Activated B cell treated with CpG ODN at 0.5 μM for 24 hours (primary cell): ENCODE data around the gene NUMB. TPM values are rescaled to one million over a fixed set of nuclear protein-coding genes. Genes with fewer than 3 reads are reported as not detected.

Experiments used
- ATAC-seq: fragments of 200-7000 bp; cut with Tn5 transposase; one replicate; pipeline ENCODE4 v1.10.0; 2021; ENCODE audit warnings: low read depth, mild to moderate bottlenecking, moderate library complexity
- CTCF ChIA-PET: fragments of 350-600 bp; sonication (Branson Sonifier 250); formaldehyde crosslinking; loops from one replicate; lab custom pipeline; 2021; ENCODE audit warnings: antibody characterized with exemption; lab: Charles Lee
- POLR2A ChIA-PET: fragments of 350-600 bp; sonication (Branson Sonifier 250); formaldehyde crosslinking; loops from one replicate; lab custom pipeline; 2021; ENCODE audit warnings: antibody characterized with exemption; lab: Charles Lee
- DNase-seq: peaks from one replicate; pipeline ENCODE4 v3.0.0; 2022
- H3K27ac Mint-ChIP-seq: one replicate; pipeline ENCODE4 v1.8.0; 2020; ENCODE audit warnings: mixed read lengths
- H3K27me3 Mint-ChIP-seq: one replicate; pipeline ENCODE4 v1.8.0; 2021; ENCODE audit warnings: mixed read lengths
- H3K36me3 Mint-ChIP-seq: one replicate; pipeline ENCODE4 v1.8.0; 2021; ENCODE audit warnings: low read depth, mixed read lengths
- H3K4me1 Mint-ChIP-seq: one replicate; pipeline ENCODE4 v1.8.0; 2021; ENCODE audit warnings: mixed read lengths
- H3K4me3 Mint-ChIP-seq: one replicate; pipeline ENCODE4 v1.8.0; 2020; ENCODE audit warnings: mild to moderate bottlenecking, mixed read lengths
- H3K9me3 Mint-ChIP-seq: one replicate; pipeline ENCODE4 v1.8.0; 2020; ENCODE audit warnings: mixed read lengths
- intact Hi-C: fragments of 100-400 bp; cut with micrococcal nuclease; formaldehyde crosslinking; loops from one replicate; pipeline ENCODE4 v1.15.1; 2024
- total RNA-seq: library from RNA; stranded (reverse); gene quantifications from 2 replicates; pipeline ENCODE4 v1.2.3, GENCODE V29; 2022
- TF ChIP-seq, protein P1 (sequence below): fragments of 200-600 bp; IDR thresholded peaks from one replicate; pipeline ENCODE4 v1.8.0; 2022; ENCODE audit warnings: antibody characterized with exemption, mild to moderate bottlenecking

Gene NUMB
- total RNA-seq, 1 donor from 2014 or later, result 71.4 TPM

DNA sequence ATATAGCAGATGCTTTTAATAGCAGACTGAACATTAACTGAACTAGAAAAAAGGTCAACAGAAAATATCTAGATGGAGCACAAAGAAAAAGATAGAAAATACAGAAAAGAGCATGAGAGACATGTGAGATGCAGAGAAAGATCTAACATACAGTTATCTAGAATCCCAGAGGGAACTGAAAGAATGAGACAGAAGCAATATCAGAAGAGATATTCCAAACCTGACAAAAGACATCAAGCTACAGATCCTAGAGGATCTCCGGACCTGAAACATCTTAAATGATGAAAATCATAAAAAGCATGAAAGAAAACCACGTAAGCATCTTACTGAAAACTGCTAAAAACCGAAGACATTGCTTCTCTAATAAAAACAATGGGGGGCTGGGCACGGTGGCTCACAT is 75.0 kb downstream of the NUMB start:
- Mint-ChIP-seq H3K4me3 (no peak overlapping the region), H3K4me1 (peaks cover 45% of the 10 kb centered on the region), H3K27ac (no peak overlapping the region), H3K9me3 (peaks cover 9% of the 10 kb centered on the region), H3K27me3 (no peaks in the 10 kb centered on the region), H3K36me3 (peaks cover 17% of the 10 kb centered on the region)
- intact Hi-C loops, result no loop called here
- DNase-seq, result no peak
- no peak for ATAC-seq
- CTCF ChIA-PET, result no interaction called here
- TF ChIP-seq, protein P1, sequence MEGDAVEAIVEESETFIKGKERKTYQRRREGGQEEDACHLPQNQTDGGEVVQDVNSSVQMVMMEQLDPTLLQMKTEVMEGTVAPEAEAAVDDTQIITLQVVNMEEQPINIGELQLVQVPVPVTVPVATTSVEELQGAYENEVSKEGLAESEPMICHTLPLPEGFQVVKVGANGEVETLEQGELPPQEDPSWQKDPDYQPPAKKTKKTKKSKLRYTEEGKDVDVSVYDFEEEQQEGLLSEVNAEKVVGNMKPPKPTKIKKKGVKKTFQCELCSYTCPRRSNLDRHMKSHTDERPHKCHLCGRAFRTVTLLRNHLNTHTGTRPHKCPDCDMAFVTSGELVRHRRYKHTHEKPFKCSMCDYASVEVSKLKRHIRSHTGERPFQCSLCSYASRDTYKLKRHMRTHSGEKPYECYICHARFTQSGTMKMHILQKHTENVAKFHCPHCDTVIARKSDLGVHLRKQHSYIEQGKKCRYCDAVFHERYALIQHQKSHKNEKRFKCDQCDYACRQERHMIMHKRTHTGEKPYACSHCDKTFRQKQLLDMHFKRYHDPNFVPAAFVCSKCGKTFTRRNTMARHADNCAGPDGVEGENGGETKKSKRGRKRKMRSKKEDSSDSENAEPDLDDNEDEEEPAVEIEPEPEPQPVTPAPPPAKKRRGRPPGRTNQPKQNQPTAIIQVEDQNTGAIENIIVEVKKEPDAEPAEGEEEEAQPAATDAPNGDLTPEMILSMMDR, result no peak
- POLR2A ChIA-PET, result no interaction called here

GRCh38 chr14:73381380-73382013 is 76.8 kb downstream of the NUMB start:
- CTCF ChIA-PET, result interaction anchor here (1.4 kb wide), 1 partner anchor 86 kb away, joined by 4 read pairs; no protein-coding TSS in a partner anchor

DNA sequence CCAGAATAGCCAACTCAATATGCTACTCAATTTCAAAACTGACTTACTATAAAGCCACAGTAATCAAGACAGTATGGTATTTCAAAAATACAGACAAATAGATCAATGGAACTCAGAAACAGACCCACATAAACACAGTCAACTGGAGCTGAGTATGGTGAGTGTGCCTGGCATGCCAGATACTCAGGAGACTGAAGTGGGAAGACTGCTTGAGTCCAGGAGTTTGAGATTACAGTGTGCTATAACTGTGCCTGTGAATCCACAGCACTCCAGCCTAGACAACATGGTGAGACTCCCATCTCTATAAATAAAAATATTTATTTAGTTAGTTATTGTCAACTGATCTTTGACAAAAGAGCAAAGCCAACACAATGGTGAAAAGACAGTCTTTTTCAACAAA is 81.8 kb downstream of the NUMB start:
- no peak overlapping the region for H3K27ac Mint-ChIP-seq
- ChIA-PET POLR2A (interaction anchor here (0.8 kb wide), 1 partner anchor 28 kb away, joined by 3 read pairs; no protein-coding TSS in a partner anchor), CTCF (no interaction called here)
- peaks cover 30% of the 10 kb centered on the region for H3K4me1 Mint-ChIP-seq
- intact Hi-C loops, result no loop called here
- peaks cover 15% of the 10 kb centered on the region for H3K36me3 Mint-ChIP-seq
- H3K4me3 Mint-ChIP-seq, result no peak overlapping the region
- ATAC-seq, result no peak
- TF ChIP-seq, protein P1, result no peak
- DNase-seq, result no peak
- H3K9me3 Mint-ChIP-seq, result no peaks in the 10 kb centered on the region
- no peaks in the 10 kb centered on the region for H3K27me3 Mint-ChIP-seq

More at GRCh38 chr14:73381380-73382013, 76.8 kb downstream of the NUMB start:
- Mint-ChIP-seq H3K27ac (no peak overlapping the region), H3K27me3 (no peaks in the 10 kb centered on the region), H3K36me3 (peaks cover 20% of the 10 kb centered on the region), H3K9me3 (peaks cover 9% of the 10 kb centered on the region), H3K4me3 (no peak overlapping the region), H3K4me1 (peaks cover 34% of the 10 kb centered on the region)
- DNase-seq (no peak), ATAC-seq (peak; percentile 37)
- TF ChIP-seq, protein P1, result no peak
- intact Hi-C loops, result no loop called here
- POLR2A ChIA-PET, result interaction anchor here (0.5 to 0.6 kb wide), 2 partner anchors 244 to 379 kb away, joined by 3 read pairs; a partner anchor contains a TSS

DNA sequence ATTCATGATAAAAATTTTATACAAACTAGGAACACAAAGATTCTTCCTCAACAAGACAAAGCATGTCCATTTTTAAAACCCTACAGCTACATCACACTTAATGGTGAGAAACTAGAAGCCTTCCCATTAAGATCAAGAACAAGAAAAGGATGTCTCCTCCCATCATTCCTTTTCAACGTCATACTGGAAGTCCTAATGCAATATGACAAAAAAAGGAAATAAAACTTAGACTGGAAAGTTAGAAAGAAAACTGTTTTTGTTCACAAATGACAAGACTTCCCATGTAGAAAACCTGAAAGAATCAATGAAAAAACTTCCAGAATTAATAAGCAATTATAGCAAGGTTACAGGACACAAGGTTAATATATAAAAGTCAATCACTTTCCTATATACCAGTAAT is 82.5 kb downstream of the NUMB start:
- no peaks in the 10 kb centered on the region for H3K27me3 Mint-ChIP-seq
- H3K36me3 Mint-ChIP-seq, result peaks cover 17% of the 10 kb centered on the region
- intact Hi-C loops, result no loop called here
- POLR2A ChIA-PET, result no interaction called here
- no peaks in the 10 kb centered on the region for H3K9me3 Mint-ChIP-seq
- ATAC-seq (no peak), DNase-seq (no peak)
- no peak overlapping the region for H3K4me3 Mint-ChIP-seq
- CTCF ChIA-PET, result no interaction called here
- peaks cover 26% of the 10 kb centered on the region for H3K4me1 Mint-ChIP-seq
- TF ChIP-seq, protein P1, result no peak
- no peak overlapping the region for H3K27ac Mint-ChIP-seq

GRCh38 chr14:73374218-73374617 is 84.1 kb downstream of the NUMB start:
- ATAC-seq (no peak), DNase-seq (no peak)
- Mint-ChIP-seq H3K4me1 (peaks cover 27% of the 10 kb centered on the region), H3K4me3 (no peak overlapping the region), H3K36me3 (peaks cover 13% of the 10 kb centered on the region), H3K9me3 (no peaks in the 10 kb centered on the region), H3K27me3 (no peaks in the 10 kb centered on the region), H3K27ac (no peak overlapping the region)
- TF ChIP-seq, protein P1, result no peak
- ChIA-PET POLR2A (interaction anchor here (0.7 kb wide), 1 partner anchor 118 kb away, joined by 6 read pairs; no protein-coding TSS in a partner anchor), CTCF (interaction anchor here (1.2 kb wide), 1 partner anchor 78 kb away, joined by 4 read pairs; no protein-coding TSS in a partner anchor)
- intact Hi-C loops, result loop anchor here (5.0 kb wide), 1 partner anchor 62 kb away; no protein-coding TSS in a partner anchor
